ENCODE measurements around the gene DLGAP1. TPM values are rescaled to one million over a fixed set of nuclear protein-coding genes. Genes with fewer than 3 reads are reported as not detected.

DLGAP1 gene
- total and polyA plus RNA-seq, 2 donors = 0.24 to 0.41 TPM

GRCh38 chr18:4357579-4357978 lies 97.5 kb downstream of the DLGAP1 start:
- Histone ChIP-seq H3K4me1 (ENCODE audit: control insufficient read depth in 2 of 2, insufficient read depth in 2 of 2, low read length in 2 of 2) (no peaks in the 10 kb centered on the region), H3K9me3 (ENCODE audit: control insufficient read depth in 2 of 2, insufficient read depth in 1 of 2, low read length in 1 of 2) (no peaks in the 10 kb centered on the region), H3K36me3 (ENCODE audit: control insufficient read depth in 2 of 2, insufficient read depth in 2 of 2, low read length in 1 of 2) (no peaks in the 10 kb centered on the region), H3K27me3 (ENCODE audit: control insufficient read depth in 2 of 2, insufficient read depth in 1 of 2, low read length in 1 of 2) (no peaks in the 10 kb centered on the region), H3K27ac (ENCODE audit: low read depth in 1 of 2, low read length in 1 of 2) (no peak overlapping the region), H3K4me3 (ENCODE audit: low read length in 2 of 2) (no peak overlapping the region)
- no peak for DNase-seq (ENCODE audit: low read depth in 6 of 9, low spot score in 9 of 9)
- WGBS = 86% methylated on average over 4 of the region's 4 CpGs

- Histone ChIP-seq H3K36me3 (ENCODE audit: control insufficient read depth in 2 of 2, insufficient read depth in 2 of 2, low read length in 1 of 2) (no peaks in the 10 kb centered on the region), H3K4me3 (ENCODE audit: low read length in 2 of 2) (no peak overlapping the region), H3K4me1 (ENCODE audit: control insufficient read depth in 2 of 2, insufficient read depth in 2 of 2, low read length in 2 of 2) (no peaks in the 10 kb centered on the region), H3K27me3 (ENCODE audit: control insufficient read depth in 2 of 2, insufficient read depth in 1 of 2, low read length in 1 of 2) (no peaks in the 10 kb centered on the region), H3K9me3 (ENCODE audit: control insufficient read depth in 2 of 2, insufficient read depth in 1 of 2, low read length in 1 of 2) (no peaks in the 10 kb centered on the region), H3K27ac (ENCODE audit: low read depth in 1 of 2, low read length in 1 of 2) (no peak overlapping the region)
- DNase-seq (ENCODE audit: low read depth in 6 of 9, low spot score in 9 of 9) = no peak
- 88% methylated on average over 6 of the region's 6 CpGs for WGBS
Observed at GRCh38 chr18:4356929-4357328, 98.2 kb downstream of the DLGAP1 start.

GRCh38 chr18:4353853-4354418 lies 101.2 kb downstream of the DLGAP1 start:
- Histone ChIP-seq H3K4me3 (ENCODE audit: low read length in 2 of 2) (no peak overlapping the region), H3K36me3 (ENCODE audit: control insufficient read depth in 2 of 2, insufficient read depth in 2 of 2, low read length in 1 of 2) (no peaks in the 10 kb centered on the region), H3K9me3 (ENCODE audit: control insufficient read depth in 2 of 2, insufficient read depth in 1 of 2, low read length in 1 of 2) (no peaks in the 10 kb centered on the region), H3K4me1 (ENCODE audit: control insufficient read depth in 2 of 2, insufficient read depth in 2 of 2, low read length in 2 of 2) (no peaks in the 10 kb centered on the region), H3K27ac (ENCODE audit: low read depth in 1 of 2, low read length in 1 of 2) (no peak overlapping the region), H3K27me3 (ENCODE audit: control insufficient read depth in 2 of 2, insufficient read depth in 1 of 2, low read length in 1 of 2) (no peaks in the 10 kb centered on the region)
- DNase-seq (ENCODE audit: low read depth in 6 of 9, low spot score in 9 of 9) = no peak
- WGBS = 49% methylated on average over 9 of the region's 9 CpGs

GRCh38 chr18:4352746-4353551 lies 102.2 kb downstream of the DLGAP1 start:
- WGBS = 38% methylated on average over 15 of the region's 15 CpGs
- Histone ChIP-seq H3K27ac (ENCODE audit: low read depth in 1 of 2, low read length in 1 of 2) (no peak overlapping the region), H3K4me1 (ENCODE audit: control insufficient read depth in 2 of 2, insufficient read depth in 2 of 2, low read length in 2 of 2) (no peaks in the 10 kb centered on the region), H3K36me3 (ENCODE audit: control insufficient read depth in 2 of 2, insufficient read depth in 2 of 2, low read length in 1 of 2) (no peaks in the 10 kb centered on the region), H3K27me3 (ENCODE audit: control insufficient read depth in 2 of 2, insufficient read depth in 1 of 2, low read length in 1 of 2) (no peaks in the 10 kb centered on the region), H3K9me3 (ENCODE audit: control insufficient read depth in 2 of 2, insufficient read depth in 1 of 2, low read length in 1 of 2) (no peaks in the 10 kb centered on the region), H3K4me3 (ENCODE audit: low read length in 2 of 2) (no peak overlapping the region)
- no peak for DNase-seq (ENCODE audit: low read depth in 6 of 9, low spot score in 9 of 9)

GRCh38 chr18:4351005-4351404 lies 104.1 kb downstream of the DLGAP1 start:
- no peaks in the 10 kb centered on the region for H3K36me3 ChIP-seq (ENCODE audit: control insufficient read depth in 2 of 2, insufficient read depth in 2 of 2, low read length in 1 of 2)
- 92% methylated on average over 2 of the region's 2 CpGs for WGBS
- no peak for DNase-seq (ENCODE audit: low read depth in 6 of 9, low spot score in 9 of 9)
- no peak overlapping the region for H3K4me3 ChIP-seq (ENCODE audit: low read length in 2 of 2)
- H3K27me3 ChIP-seq (ENCODE audit: control insufficient read depth in 2 of 2, insufficient read depth in 1 of 2, low read length in 1 of 2) = no peaks in the 10 kb centered on the region
- no peaks in the 10 kb centered on the region for H3K9me3 ChIP-seq (ENCODE audit: control insufficient read depth in 2 of 2, insufficient read depth in 1 of 2, low read length in 1 of 2)
- no peaks in the 10 kb centered on the region for H3K4me1 ChIP-seq (ENCODE audit: control insufficient read depth in 2 of 2, insufficient read depth in 2 of 2, low read length in 2 of 2)
- no peak overlapping the region for H3K27ac ChIP-seq (ENCODE audit: low read depth in 1 of 2, low read length in 1 of 2)

GRCh38 chr18:4335386-4335785 lies 119.7 kb downstream of the DLGAP1 start:
- no peak for DNase-seq (ENCODE audit: low read depth in 6 of 9, low spot score in 9 of 9)
- Histone ChIP-seq H3K36me3 (ENCODE audit: control insufficient read depth in 2 of 2, insufficient read depth in 2 of 2, low read length in 1 of 2) (no peaks in the 10 kb centered on the region), H3K4me1 (ENCODE audit: control insufficient read depth in 2 of 2, insufficient read depth in 2 of 2, low read length in 2 of 2) (no peaks in the 10 kb centered on the region), H3K27ac (ENCODE audit: low read depth in 1 of 2, low read length in 1 of 2) (no peak overlapping the region), H3K27me3 (ENCODE audit: control insufficient read depth in 2 of 2, insufficient read depth in 1 of 2, low read length in 1 of 2) (no peaks in the 10 kb centered on the region), H3K9me3 (ENCODE audit: control insufficient read depth in 2 of 2, insufficient read depth in 1 of 2, low read length in 1 of 2) (no peaks in the 10 kb centered on the region), H3K4me3 (ENCODE audit: low read length in 2 of 2) (no peak overlapping the region)
- 69% methylated on average over 1 of the region's 1 CpG for WGBS

GRCh38 chr18:4333043-4333442 lies 122.1 kb downstream of the DLGAP1 start:
- 88% methylated on average over 5 of the region's 5 CpGs for WGBS
- H3K9me3 ChIP-seq (ENCODE audit: control insufficient read depth in 2 of 2, insufficient read depth in 1 of 2, low read length in 1 of 2) = no peaks in the 10 kb centered on the region
- H3K27ac ChIP-seq (ENCODE audit: low read depth in 1 of 2, low read length in 1 of 2) = no peak overlapping the region
- no peak for DNase-seq (ENCODE audit: low read depth in 6 of 9, low spot score in 9 of 9)
- H3K36me3 ChIP-seq (ENCODE audit: control insufficient read depth in 2 of 2, insufficient read depth in 2 of 2, low read length in 1 of 2) = no peaks in the 10 kb centered on the region
- no peaks in the 10 kb centered on the region for H3K27me3 ChIP-seq (ENCODE audit: control insufficient read depth in 2 of 2, insufficient read depth in 1 of 2, low read length in 1 of 2)
- no peaks in the 10 kb centered on the region for H3K4me1 ChIP-seq (ENCODE audit: control insufficient read depth in 2 of 2, insufficient read depth in 2 of 2, low read length in 2 of 2)
- H3K4me3 ChIP-seq (ENCODE audit: low read length in 2 of 2) = no peak overlapping the region

- no peaks in the 10 kb centered on the region for H3K9me3 ChIP-seq (ENCODE audit: control insufficient read depth in 2 of 2, insufficient read depth in 1 of 2, low read length in 1 of 2)
- DNase-seq (ENCODE audit: low read depth in 6 of 9, low spot score in 9 of 9) = no peak
- H3K4me1 ChIP-seq (ENCODE audit: control insufficient read depth in 2 of 2, insufficient read depth in 2 of 2, low read length in 2 of 2) = no peaks in the 10 kb centered on the region
- H3K36me3 ChIP-seq (ENCODE audit: control insufficient read depth in 2 of 2, insufficient read depth in 2 of 2, low read length in 1 of 2) = no peaks in the 10 kb centered on the region
- WGBS = 67% methylated on average over 3 of the region's 3 CpGs
- no peaks in the 10 kb centered on the region for H3K27me3 ChIP-seq (ENCODE audit: control insufficient read depth in 2 of 2, insufficient read depth in 1 of 2, low read length in 1 of 2)
- no peak overlapping the region for H3K4me3 ChIP-seq (ENCODE audit: low read length in 2 of 2)
- no peak overlapping the region for H3K27ac ChIP-seq (ENCODE audit: low read depth in 1 of 2, low read length in 1 of 2)
Observed at GRCh38 chr18:4319738-4320677, 135.1 kb downstream of the DLGAP1 start.

- H3K27me3 ChIP-seq (ENCODE audit: control insufficient read depth in 2 of 2, insufficient read depth in 1 of 2, low read length in 1 of 2) = no peaks in the 10 kb centered on the region
- no peak overlapping the region for H3K27ac ChIP-seq (ENCODE audit: low read depth in 1 of 2, low read length in 1 of 2)
- no peaks in the 10 kb centered on the region for H3K9me3 ChIP-seq (ENCODE audit: control insufficient read depth in 2 of 2, insufficient read depth in 1 of 2, low read length in 1 of 2)
- 81% methylated on average over 5 of the region's 5 CpGs for WGBS
- H3K4me3 ChIP-seq (ENCODE audit: low read length in 2 of 2) = no peak overlapping the region
- H3K4me1 ChIP-seq (ENCODE audit: control insufficient read depth in 2 of 2, insufficient read depth in 2 of 2, low read length in 2 of 2) = no peaks in the 10 kb centered on the region
- no peak for DNase-seq (ENCODE audit: low read depth in 6 of 9, low spot score in 9 of 9)
- no peaks in the 10 kb centered on the region for H3K36me3 ChIP-seq (ENCODE audit: control insufficient read depth in 2 of 2, insufficient read depth in 2 of 2, low read length in 1 of 2)
Observed at GRCh38 chr18:4318311-4318710, 136.8 kb downstream of the DLGAP1 start.

All from thymus (tissue), 11 donors.